GM12891 (cell line): ENCODE results near the gene OPN4.

Experiments
- PAX5 ChIP-seq: IDR thresholded peaks from 2 replicates; pipeline ENCODE4 v1.6.1; 2011; ENCODE audit warnings: low read length, moderate library complexity, mild to moderate bottlenecking; ENCODE audit not compliant: insufficient read depth, severe bottlenecking
- POLR2A ChIP-seq: IDR thresholded peaks from 2 replicates; pipeline ENCODE4 v1.6.1; 2011; ENCODE audit warnings: low read depth, low read length, control low read depth
- POLR2AphosphoS5 ChIP-seq: IDR thresholded peaks from 2 replicates; pipeline ENCODE4 v1.6.1; 2011; ENCODE audit warnings: low read depth, low read length, control low read depth
- POU2F2 ChIP-seq: IDR thresholded peaks from 2 replicates; pipeline ENCODE4 v1.6.1; 2011; ENCODE audit warnings: low read depth, mild to moderate bottlenecking, control low read depth, low read length, moderate library complexity
- SPI1 ChIP-seq: IDR thresholded peaks from 2 replicates; pipeline ENCODE4 v1.6.1; 2011; ENCODE audit warnings: low read depth, low read length, control low read depth
- TAF1 ChIP-seq: IDR thresholded peaks from 2 replicates; pipeline ENCODE4 v1.6.1; 2011; ENCODE audit warnings: low read depth, low read length, control low read depth

DNA sequence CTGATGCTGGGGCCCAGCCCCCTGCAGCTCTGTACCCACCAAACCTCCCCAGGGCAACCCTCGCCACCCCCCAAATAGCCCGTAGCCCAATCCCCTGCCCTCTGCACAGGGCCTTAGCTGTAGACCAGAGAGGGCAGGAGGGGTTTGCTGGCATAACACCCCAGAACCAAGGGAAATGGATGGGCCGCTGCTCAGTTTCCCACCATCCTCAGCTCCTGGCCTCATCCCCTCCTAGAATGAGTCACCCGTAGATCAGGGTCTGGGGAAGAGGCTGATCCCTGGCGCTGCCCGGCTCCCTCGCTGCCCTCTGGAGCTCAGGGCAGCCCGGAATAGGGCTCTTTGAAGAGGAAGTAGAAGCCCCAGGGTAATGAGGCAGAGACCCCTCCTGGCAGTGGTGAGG lies 45.2 kb downstream of the OPN4 start:
- no peak for TF ChIP-seq POLR2A
- no peak for TF ChIP-seq TAF1
- no peak for TF ChIP-seq POU2F2
- TF ChIP-seq PAX5, result no peak
- no peak for TF ChIP-seq POLR2AphosphoS5
- TF ChIP-seq SPI1, result no peak
